Heart left ventricle (tissue), 16 donors: Measurements from ENCODE around the gene PDIK1L. TPM values are rescaled to one million over a fixed set of nuclear protein-coding genes. Genes with fewer than 3 reads are reported as not detected.

Experiments
- ATAC-seq, 4 donors: fragments of 200-7000 bp; cut with Tn5 transposase; one replicate each; pipeline ENCODE4 v1.9.1; 2020 to 2022; ENCODE audit warnings: moderate library complexity in 4 of 4, mild to moderate bottlenecking in 3 of 4, moderate number of reproducible peaks in 1 of 4
- DNase-seq, 5 donors: peaks; one replicate each; pipeline ENCODE4 v3.0.0-alpha.2; 2020
- H3K27ac ChIP-seq, 12 donors: fragments of 200-600 bp; sonication (generic) in 4 of 12; one replicate each; pipeline versions ENCODE4 v1.5.0 to v1.8.0; 2016 to 2022; ENCODE audit warnings: mild to moderate bottlenecking in 2 of 12
- H3K27me3 ChIP-seq, 9 donors: fragments of 200-600 bp; sonication (generic) in 2 of 9; one replicate each; pipeline versions ENCODE4 v1.5.1 to v1.8.0; 2016 to 2022; ENCODE audit warnings: mild to moderate bottlenecking in 3 of 9
- H3K36me3 ChIP-seq, 9 donors: fragments of 200-600 bp; sonication (generic) in 2 of 9; one replicate each; pipeline versions ENCODE4 v1.5.0 to v1.8.0; 2018 to 2022; ENCODE audit warnings: mild to moderate bottlenecking in 2 of 9
- H3K4me1 ChIP-seq, 12 donors: fragments of 200-600 bp; sonication (generic) in 4 of 12; one replicate each; pipeline versions ENCODE4 v1.5.0 to v1.8.0; 2016 to 2022; ENCODE audit warnings: mild to moderate bottlenecking in 3 of 12
- H3K4me3 ChIP-seq, 12 donors: fragments of 200-600 bp; sonication (generic) in 4 of 12; one replicate each; pipeline versions ENCODE4 v1.5.0 to v1.8.0; 2017 to 2022; ENCODE audit warnings: mild to moderate bottlenecking in 9 of 12, moderate library complexity in 4 of 12
- H3K9me3 ChIP-seq, 12 donors: fragments of 200-600 bp; sonication (generic) in 4 of 12; one replicate each; pipeline versions ENCODE4 v1.5.0 to v1.8.0; 2016 to 2022; ENCODE audit warnings: mild to moderate bottlenecking in 1 of 12
- CTCF ChIP-seq, 12 donors: fragments of 200-600 bp; sonication (generic) in 4 of 12; IDR thresholded peaks; one replicate each; pipeline versions ENCODE4 v1.5.0 to v1.8.0; 2018 to 2022; ENCODE audit warnings: antibody characterized with exemption in 12 of 12, mild to moderate bottlenecking in 5 of 12
- POLR2A ChIP-seq, 2 donors: fragments of 450-650 bp; IDR thresholded peaks; one replicate each; pipeline ENCODE4 v1.6.1; 2017; ENCODE audit warnings: antibody characterized with exemption in 2 of 2, mild to moderate bottlenecking in 2 of 2, moderate library complexity in 2 of 2
- WGBS, 4 donors: extraction: QIAGEN DNeasy Blood & Tissue Kit in 2 of 4; methylation state at CpG; one replicate each; pipeline versions ENCODE4 v1.1.5 to v1.1.7; 2013 to 2018; 5-methylcytosine and 5-hydroxymethylcytosine counted together
- intact Hi-C, 10 donors: fragments of 100-400 bp; cut with DNase I; formaldehyde crosslinking; loops; one replicate each; pipeline versions ENCODE4 v1.11.1 to v1.14.2; 2022
- polyA plus RNA-seq, 2 donors: library from polyadenylated mRNA; stranded (reverse); fragments of 200-250 nt; gene quantifications; one replicate each; pipeline ENCODE4 v1.2.3, GENCODE V29; 2013
- total RNA-seq, 9 donors: library from RNA; depleted of rRNA in 2 of 9; stranded (reverse); fragments of >200 nt in 2 of 9; fragmentation: NEBNext Ultra II Directional in 3 of 9; extraction: Animal tissue kit (Norgen Biotek cat#: 25700) in 3 of 9; gene quantifications; one replicate each; pipeline versions ENCODE4 v1.1.0 to v1.2.4, GENCODE V29; 2016 to 2023
- donor health status: ischemic (EF 13 %, LVEDD 7.1; RV severe dilation, severe dysfunction).
- donor health status: healthy with polysubstance abuse.
- donor health status: DM: no; HTN: yes; CAD: no.
- donor health status: DM: no; HTN: no; CAD: no.
- donor health status: ischemic (EF 25% LVEDD 6.9; RV normal size, moderate dysfunction).
- donor health status: ischemic (EF 25% LVEDD 5.7; RV mildly dilated, moderate dysfunction).
- donor health status: healthy.
- donor health status: DM: yes; HTN: yes; CAD: no.
- donor health status: ischemic (EF 35%, LVEDD 5.7; RV mildly dilated, moderate dysfunction).
- donor health status: nonischemic (EF 11% LVEDD 7.7; RV severe dilation, severe dysfunction).
- donor health status: DM: yes; HTN: yes; CAD: no.
- donor health status: PGD.
- donor health status: ischemic (EF 29% LVEDD 5.4; RV normal size, mild dysfunction).
- donor health status: nonischemic (EF 23%, LVEDD 6.1; RV moderate dilation, normal function).

Gene PDIK1L
- total and polyA plus RNA-seq, 11 donors: 2.1 to 9.3 (median 5.7) TPM

GRCh38 chr1:26145041-26145959, 33.7 kb downstream of the PDIK1L start:
- H3K36me3 ChIP-seq: no peaks in the 10 kb centered on the region
- 27 to 31% (median 30%) methylated on average over 17 to 19 of the region's 19 CpGs for WGBS, 4 donors
- peaks cover 0 to 10% (median 0%) of the 10 kb centered on the region in 12 donors for H3K4me1 ChIP-seq
- peak; percentile 77 to 83 (median 80) for DNase-seq
- intact Hi-C loops: loop anchor here (1.0 to 5.0 kb wide), 7 partner anchors 38 to 110 kb away; no protein-coding TSS in a partner anchor
- no peak overlapping the region for H3K4me3 ChIP-seq
- no peak overlapping the region for H3K27ac ChIP-seq
- no peaks in the 10 kb centered on the region for H3K27me3 ChIP-seq
- TF ChIP-seq POLR2A (IDR thresholded peaks at IDR 0.05) (no peak), CTCF (IDR thresholded peaks at IDR 0.05) (peak; percentile 71 to 89 (median 80))
- ATAC-seq: peak; percentile 82 to 96 (median 94)
- no peaks in the 10 kb centered on the region for H3K9me3 ChIP-seq

- ATAC-seq (no peak), DNase-seq (no peak)
- intact Hi-C loops: loop anchor here (1.0 to 5.0 kb wide), 7 partner anchors 39 to 111 kb away; no protein-coding TSS in a partner anchor
- H3K27ac ChIP-seq: no peak overlapping the region
- H3K36me3 ChIP-seq: no peaks in the 10 kb centered on the region
- no peaks in the 10 kb centered on the region for H3K27me3 ChIP-seq
- 39 to 51% (median 48%) methylated on average over 6 of the region's 6 CpGs for whole genome bisulfite sequencing, 4 donors
- no peaks in the 10 kb centered on the region for H3K9me3 ChIP-seq
- H3K4me1 ChIP-seq: peaks cover 0 to 10% (median 0%) of the 10 kb centered on the region in 12 donors
- no peak overlapping the region for H3K4me3 ChIP-seq
- TF ChIP-seq POLR2A (IDR thresholded peaks at IDR 0.05): no peak
- no peak for TF ChIP-seq CTCF (IDR thresholded peaks at IDR 0.05)
Measured at GRCh38 chr1:26145960-26146294, 34.3 kb downstream of the PDIK1L start.

GRCh38 chr1:26148887-26149286, 37.3 kb downstream of the PDIK1L start:
- peaks cover 0 to 11% (median 0%) of the 10 kb centered on the region in 12 donors for H3K4me1 ChIP-seq
- no peaks in the 10 kb centered on the region for H3K9me3 ChIP-seq
- H3K27me3 ChIP-seq: no peaks in the 10 kb centered on the region
- TF ChIP-seq CTCF (IDR thresholded peaks at IDR 0.05) (no peak), POLR2A (IDR thresholded peaks at IDR 0.05) (no peak)
- intact Hi-C loops: loop anchor here in 5 of 10 donors (5.0 kb wide), 2 partner anchors 42 to 112 kb away; no protein-coding TSS in a partner anchor
- no peak overlapping the region for H3K27ac ChIP-seq
- no peaks in the 10 kb centered on the region for H3K36me3 ChIP-seq
- ATAC-seq (no peak), DNase-seq (no peak)
- no peak overlapping the region for H3K4me3 ChIP-seq

- Histone ChIP-seq H3K27me3 (peaks cover 0 to 18% (median 0%) of the 10 kb centered on the region in 9 donors), H3K27ac (peak overlapping the region in 6 of 12 donors; percentile 52 to 96 (median 88)), H3K4me3 (no peak overlapping the region), H3K4me1 (peaks cover 6 to 53% (median 31%) of the 10 kb centered on the region in 12 donors), H3K36me3 (no peaks in the 10 kb centered on the region), H3K9me3 (no peaks in the 10 kb centered on the region)
- 54 to 65% (median 60%) methylated on average over 5 of the region's 5 CpGs for WGBS, 4 donors
- TF ChIP-seq CTCF (IDR thresholded peaks at IDR 0.05) (no peak), POLR2A (IDR thresholded peaks at IDR 0.05) (no peak)
- ATAC-seq (no peak), DNase-seq (no peak)
- intact Hi-C loops: loop anchor here in 1 of 10 donors (10.0 kb wide), 1 partner anchor 249 kb away; the partner anchor contains the start of gene STMN1
Measured at GRCh38 chr1:26153966-26154532, 42.4 kb downstream of the PDIK1L start.
